Measurements from ENCODE around the gene UCKL1.

UCKL1 gene

GRCh38 chr20:63940472-63941266, 15.5 kb downstream of the UCKL1 start:
- no peaks in the 10 kb centered on the region for H3K79me2 ChIP-seq (ENCODE audit: insufficient read depth, low read length)
- no peaks in the 10 kb centered on the region for H3K27me3 ChIP-seq (ENCODE audit: low read length)
- H3K4me2 ChIP-seq (ENCODE audit: low read depth, low read length, poor library complexity, severe bottlenecking): no peak overlapping the region
- H3K9me3 ChIP-seq (ENCODE audit: insufficient read depth, low read length): no peaks in the 10 kb centered on the region
- H3K4me3 ChIP-seq (ENCODE audit: insufficient read depth, low read length, poor library complexity, severe bottlenecking): no peak overlapping the region
- no peaks in the 10 kb centered on the region for H3K36me3 ChIP-seq (ENCODE audit: low read length)
- H3F3A ChIP-seq (ENCODE audit: insufficient read depth): no peaks in the 10 kb centered on the region; the same call in 1 of the 2 replicates
- H3K27ac ChIP-seq (ENCODE audit: low read depth, low read length): no peak overlapping the region
- no peak overlapping the region for H2AFZ ChIP-seq (ENCODE audit: low read depth, low read length, severe bottlenecking)
- H3K9me2 ChIP-seq (replicated peaks; ENCODE audit: insufficient read depth, low read length): no peaks in the 10 kb centered on the region
- no peak overlapping the region for H3K9ac ChIP-seq (ENCODE audit: low read length)
- TF ChIP-seq EZH2phosphoT487 (conservative IDR thresholded peaks at IDR 0.05; ENCODE audit: low read length) (no peak), CTCF (IDR thresholded peaks at IDR 0.05; ENCODE audit: insufficient read depth, low read length, poor library complexity, severe bottlenecking) (no peak)
- H4K20me1 ChIP-seq (ENCODE audit: low read depth, low read length): no peaks in the 10 kb centered on the region

GRCh38 chr20:63940071-63940471, 16.1 kb downstream of the UCKL1 start:
- Histone ChIP-seq H4K20me1 (ENCODE audit: low read depth, low read length) (no peaks in the 10 kb centered on the region), H3K9me3 (ENCODE audit: insufficient read depth, low read length) (no peaks in the 10 kb centered on the region), H3K9ac (ENCODE audit: low read length) (no peak overlapping the region), H3K36me3 (ENCODE audit: low read length) (no peaks in the 10 kb centered on the region), H3K27ac (ENCODE audit: low read depth, low read length) (no peak overlapping the region), H3K79me2 (ENCODE audit: insufficient read depth, low read length) (no peaks in the 10 kb centered on the region), H3F3A (ENCODE audit: insufficient read depth) (no peaks in the 10 kb centered on the region; the same call in 1 of the 2 replicates), H3K27me3 (ENCODE audit: low read length) (no peaks in the 10 kb centered on the region), H3K4me3 (ENCODE audit: insufficient read depth, low read length, poor library complexity, severe bottlenecking) (no peak overlapping the region), H3K9me2 (replicated peaks; ENCODE audit: insufficient read depth, low read length) (no peaks in the 10 kb centered on the region), H3K4me2 (ENCODE audit: low read depth, low read length, poor library complexity, severe bottlenecking) (no peak overlapping the region), H2AFZ (ENCODE audit: low read depth, low read length, severe bottlenecking) (no peak overlapping the region)
- TF ChIP-seq CTCF (IDR thresholded peaks at IDR 0.05; ENCODE audit: insufficient read depth, low read length, poor library complexity, severe bottlenecking): no peak
- no peak for TF ChIP-seq EZH2phosphoT487 (conservative IDR thresholded peaks at IDR 0.05; ENCODE audit: low read length)

- H3K36me3 ChIP-seq (ENCODE audit: low read length): no peaks in the 10 kb centered on the region
- no peaks in the 10 kb centered on the region for H3K79me2 ChIP-seq (ENCODE audit: insufficient read depth, low read length)
- H3K27me3 ChIP-seq (ENCODE audit: low read length): no peaks in the 10 kb centered on the region
- H3K9ac ChIP-seq (ENCODE audit: low read length): no peak overlapping the region
- no peaks in the 10 kb centered on the region for H3K9me3 ChIP-seq (ENCODE audit: insufficient read depth, low read length)
- no peaks in the 10 kb centered on the region; the same call in 1 of the 2 replicates for H3F3A ChIP-seq (ENCODE audit: insufficient read depth)
- TF ChIP-seq CTCF (IDR thresholded peaks at IDR 0.05; ENCODE audit: insufficient read depth, low read length, poor library complexity, severe bottlenecking) (no peak), EZH2phosphoT487 (conservative IDR thresholded peaks at IDR 0.05; ENCODE audit: low read length) (no peak)
- H3K27ac ChIP-seq (ENCODE audit: low read depth, low read length): no peak overlapping the region
- H3K9me2 ChIP-seq (replicated peaks; ENCODE audit: insufficient read depth, low read length): no peaks in the 10 kb centered on the region
- H3K4me2 ChIP-seq (ENCODE audit: low read depth, low read length, poor library complexity, severe bottlenecking): no peak overlapping the region
- H3K4me3 ChIP-seq (ENCODE audit: insufficient read depth, low read length, poor library complexity, severe bottlenecking): no peak overlapping the region
- H4K20me1 ChIP-seq (ENCODE audit: low read depth, low read length): no peaks in the 10 kb centered on the region
- H2AFZ ChIP-seq (ENCODE audit: low read depth, low read length, severe bottlenecking): no peak overlapping the region
Measured at GRCh38 chr20:63939061-63939935, 16.9 kb downstream of the UCKL1 start.
